Lung microvascular endothelial cell (primary cell): ENCODE data around the gene ANKRD55. TPM values are rescaled to one million over a fixed set of nuclear protein-coding genes. Genes with fewer than 3 reads are reported as not detected.
A peak's percentile ranks its signal among the peaks of the same experiment; 100 is the strongest.
"Not testable (repeated sequence)": the region's sequence is repeated elsewhere in the genome, so short reads cannot be mapped to it uniquely, and the experiment has no call there.

ENCODE experiments used
- DNase-seq, 2 donors: peaks; one replicate each; pipeline versions ENCODE4 v3.0.0 to v3.0.0-alpha.2; 2010; ENCODE audit warnings: low read depth in 2 of 2
- total RNA-seq: library from RNA; depleted of rRNA; stranded (reverse); fragments of >200 nt; gene quantifications from 2 replicates; pipeline ENCODE4 v1.2.1, GENCODE V29; 2014

ANKRD55 gene
- 1.2 and 3.9 TPM in 2 replicates for total RNA-seq

- peak in 1 of 2 donors; percentile 42 for DNase-seq
Measured at GRCh38 chr5:56233230-56233629, at the start of gene ANKRD55. TSS of gene ANKRD55 (minus strand) at chr5:56233330. CDS start at chr5:56232913, 417 bp downstream.

DNA sequence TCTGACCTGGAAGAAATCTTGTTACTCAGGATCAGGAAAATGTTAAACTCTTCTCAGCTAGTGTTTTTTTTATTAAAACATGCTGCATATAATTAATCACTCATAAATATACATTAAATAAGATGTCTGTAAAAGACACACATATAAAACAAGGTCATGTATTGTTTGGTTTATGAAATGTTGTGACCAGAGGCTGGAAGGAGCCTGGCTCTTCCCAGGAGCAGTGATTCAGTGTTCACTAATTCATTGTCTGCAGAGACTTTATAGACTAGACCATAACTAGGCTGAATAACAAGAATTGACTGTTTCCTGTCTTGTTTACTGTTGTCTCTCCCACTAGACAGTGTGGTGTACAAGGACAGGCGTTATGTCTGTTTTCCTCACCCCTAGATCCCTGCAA is 49.1 kb upstream of the ANKRD55 start:
- DNase-seq = peak in 1 of 2 donors; percentile 40

GRCh38 chr5:56281489-56282165 is 48.5 kb upstream of the ANKRD55 start:
- DNase-seq = no peak

DNA sequence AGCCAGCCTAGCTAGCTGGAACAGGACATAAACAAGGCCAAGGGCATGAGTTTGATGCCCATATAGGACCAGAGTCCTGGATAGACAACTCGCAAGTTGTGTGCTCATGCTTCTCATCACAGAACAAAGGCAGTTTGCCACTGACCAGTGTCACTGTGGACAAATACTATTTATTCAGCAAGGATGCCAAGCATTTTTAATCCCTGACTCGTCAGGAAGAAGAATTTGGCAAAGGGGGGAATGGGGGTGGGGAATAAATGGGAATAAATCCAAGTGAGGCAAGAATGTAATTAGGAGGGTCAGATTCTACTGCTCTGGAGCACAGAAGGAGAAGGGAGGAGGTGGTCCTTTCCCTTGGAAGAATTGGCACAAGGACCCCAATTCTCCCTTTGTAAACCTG is 46.8 kb upstream of the ANKRD55 start:
- peak; percentile 78 to 91 for DNase-seq

DNA sequence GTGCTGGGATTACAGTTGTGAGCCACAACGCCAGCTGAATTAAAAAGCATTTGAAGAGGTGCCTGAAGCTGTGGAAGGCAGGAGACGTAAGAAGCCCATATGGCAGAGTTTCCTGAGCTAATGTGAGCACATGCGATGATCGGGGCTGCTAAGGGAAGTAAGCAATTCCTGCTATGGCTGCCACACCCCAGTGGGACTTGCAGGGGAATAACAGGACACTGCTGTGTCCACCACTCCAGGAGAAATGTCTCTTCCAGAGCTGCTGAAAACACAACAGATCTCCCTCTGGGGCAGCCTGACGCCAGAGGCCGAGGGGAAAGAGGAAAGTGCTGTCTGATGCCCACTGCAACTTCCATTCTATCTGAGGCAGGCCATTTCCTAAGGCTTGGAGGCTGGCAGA is 46.2 kb upstream of the ANKRD55 start:
- peak; percentile 47 to 63 for DNase-seq

DNA sequence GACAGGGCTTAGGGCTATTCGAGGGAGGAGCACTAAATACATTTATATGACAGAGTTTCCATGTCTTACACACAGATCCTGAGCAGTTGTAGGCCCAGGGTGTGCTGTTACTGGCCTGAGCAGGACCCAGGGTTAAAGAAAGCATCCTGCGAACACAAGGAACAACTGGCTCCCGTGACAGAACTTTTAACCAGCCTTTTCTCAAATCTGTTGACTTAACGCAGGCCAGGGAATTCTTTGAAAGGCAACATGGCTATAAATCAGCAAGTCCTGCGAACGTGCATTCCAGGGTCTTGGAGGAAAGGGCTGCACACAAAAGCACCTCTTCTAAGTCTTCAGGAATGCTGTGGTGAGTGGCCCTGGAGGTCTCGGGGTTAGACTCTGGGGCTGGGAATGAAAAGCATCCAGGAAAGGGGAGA is 45.2 kb upstream of the ANKRD55 start:
- DNase-seq = peak in 1 of 2 donors; percentile 14

GRCh38 chr5:56277573-56277972 is 44.4 kb upstream of the ANKRD55 start:
- DNase-seq = no peak

GRCh38 chr5:56273376-56273955 is 40.3 kb upstream of the ANKRD55 start:
- peak; percentile 53 to 63 for DNase-seq

GRCh38 chr5:56272765-56273164 is 39.6 kb upstream of the ANKRD55 start:
- DNase-seq = no peak

GRCh38 chr5:56270568-56271392 is 37.6 kb upstream of the ANKRD55 start:
- peak; percentile 89 to 92 for DNase-seq

GRCh38 chr5:56270058-56270457 is 36.9 kb upstream of the ANKRD55 start:
- DNase-seq = peak in 1 of 2 donors; percentile 46

DNA sequence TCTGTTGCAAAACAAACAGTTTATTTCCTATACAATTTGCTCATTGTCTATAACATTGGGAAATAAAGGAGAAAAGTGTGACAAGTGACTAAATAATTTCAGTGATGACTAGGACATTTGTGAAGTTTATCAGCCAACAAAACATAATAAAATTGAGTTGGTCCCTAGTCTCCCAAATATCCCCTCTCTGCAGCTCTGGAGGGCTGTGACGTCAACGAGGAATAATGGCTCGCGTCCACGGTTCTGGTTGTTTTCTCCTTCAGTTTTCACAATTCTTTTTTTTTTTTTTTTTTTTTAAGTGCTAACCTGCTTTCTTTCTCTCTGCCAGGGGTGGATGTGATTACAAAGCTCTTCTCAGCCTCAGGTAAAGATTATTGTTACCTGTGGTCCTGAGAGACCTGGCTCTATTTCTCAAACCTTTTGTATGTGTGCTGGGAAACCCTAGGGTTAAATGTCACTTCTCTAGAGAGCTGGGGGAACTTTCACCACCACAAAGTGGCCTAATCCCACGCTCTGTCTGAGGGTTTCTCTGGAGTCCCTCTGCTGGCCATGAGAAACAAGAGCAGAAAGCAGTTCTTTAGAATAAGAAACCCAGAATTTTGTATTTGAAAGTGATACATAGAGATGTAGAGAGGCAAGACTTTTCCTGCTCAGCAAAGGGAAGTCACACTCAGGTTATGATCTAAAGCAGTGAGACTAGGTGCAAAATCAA is 36.2 kb upstream of the ANKRD55 start:
- DNase-seq = peak; percentile 68 to 78

DNA sequence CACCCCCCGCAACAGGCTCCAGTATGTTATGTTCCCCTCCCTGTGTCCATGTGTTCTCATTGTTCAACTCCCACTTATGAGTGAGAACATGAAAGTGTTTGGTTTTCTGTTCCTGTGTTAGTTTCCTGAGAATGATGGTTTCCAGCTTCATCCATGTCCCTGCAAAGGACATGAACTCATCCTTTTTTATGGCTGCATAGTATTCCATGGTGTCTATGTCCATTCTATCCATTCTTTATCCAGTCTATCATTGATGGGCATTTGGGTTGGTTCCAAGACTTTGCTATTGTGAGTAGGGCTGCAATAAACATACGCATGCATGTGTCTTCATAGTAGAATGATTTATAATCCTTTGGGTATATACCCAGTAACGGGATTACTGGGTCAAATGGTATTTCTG is 35.6 kb upstream of the ANKRD55 start:
- DNase-seq = not testable (repeated sequence)

DNA sequence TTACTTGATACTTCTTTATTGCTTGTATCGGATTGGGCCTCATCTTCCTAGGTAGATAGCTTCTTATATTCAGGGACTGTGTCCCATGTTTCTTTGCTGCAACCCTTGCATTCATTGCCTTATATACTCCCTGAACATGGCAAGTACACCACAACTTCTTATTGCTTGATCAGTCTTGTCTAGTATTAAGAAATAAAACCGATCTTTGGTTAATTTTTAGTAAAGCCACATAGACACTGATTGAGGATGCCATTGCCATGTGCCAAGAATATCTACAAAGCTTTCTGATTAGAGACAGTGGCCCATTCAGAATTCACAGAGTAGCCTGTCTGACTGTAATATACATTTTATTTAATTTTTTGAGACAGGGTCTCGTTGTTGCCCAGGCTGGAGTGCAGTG is 34.7 kb upstream of the ANKRD55 start:
- DNase-seq = no peak

- peak; percentile 24 to 59 for DNase-seq
Measured at GRCh38 chr5:56264417-56265025, 31.4 kb upstream of the ANKRD55 start.

DNA sequence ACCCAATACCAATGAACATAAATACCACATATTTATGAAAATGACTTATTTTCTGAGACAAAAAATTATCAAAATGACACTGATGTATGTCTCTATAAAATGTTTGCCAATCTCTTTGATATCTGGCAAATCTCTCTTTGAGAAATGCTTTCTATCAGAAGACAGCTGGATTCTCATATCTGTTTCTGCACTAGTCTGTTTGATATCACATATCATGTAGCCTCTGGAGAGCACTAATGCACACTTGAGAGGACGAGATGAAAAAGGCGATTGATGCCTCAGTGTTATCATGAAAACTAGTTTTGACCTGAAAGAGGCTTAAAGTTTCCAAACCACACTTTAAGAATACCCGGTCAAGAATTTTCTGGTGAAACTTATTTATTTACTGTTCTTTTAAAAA is 29.1 kb upstream of the ANKRD55 start:
- no peak for DNase-seq

DNA sequence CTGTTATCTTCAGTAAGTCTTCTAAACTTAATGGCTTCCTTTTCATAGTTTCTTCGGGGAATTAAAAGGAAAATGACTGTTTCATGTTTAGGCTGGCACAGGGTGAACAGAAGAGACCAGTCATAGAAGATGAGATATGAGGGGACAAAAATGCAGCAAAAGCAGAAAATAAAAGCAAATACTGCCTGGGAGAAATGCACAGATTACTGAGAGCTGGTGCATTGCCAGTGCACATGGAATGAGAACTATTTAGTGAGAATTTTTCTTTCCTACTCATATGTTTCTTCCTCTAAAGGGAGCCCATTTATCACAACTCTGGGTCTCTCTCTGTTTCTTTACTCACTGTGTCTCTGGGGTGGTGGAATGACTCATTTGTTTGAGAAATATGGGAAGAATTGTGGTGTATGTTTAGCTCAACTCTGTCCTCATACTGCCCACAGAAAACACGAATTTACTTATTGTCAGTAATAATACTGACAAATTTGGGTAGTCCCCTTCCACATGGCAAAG is 25.9 kb upstream of the ANKRD55 start:
- peak; percentile 46 to 78 for DNase-seq

GRCh38 chr5:56257763-56258529 is 24.8 kb upstream of the ANKRD55 start:
- not testable (repeated sequence) for DNase-seq

DNA sequence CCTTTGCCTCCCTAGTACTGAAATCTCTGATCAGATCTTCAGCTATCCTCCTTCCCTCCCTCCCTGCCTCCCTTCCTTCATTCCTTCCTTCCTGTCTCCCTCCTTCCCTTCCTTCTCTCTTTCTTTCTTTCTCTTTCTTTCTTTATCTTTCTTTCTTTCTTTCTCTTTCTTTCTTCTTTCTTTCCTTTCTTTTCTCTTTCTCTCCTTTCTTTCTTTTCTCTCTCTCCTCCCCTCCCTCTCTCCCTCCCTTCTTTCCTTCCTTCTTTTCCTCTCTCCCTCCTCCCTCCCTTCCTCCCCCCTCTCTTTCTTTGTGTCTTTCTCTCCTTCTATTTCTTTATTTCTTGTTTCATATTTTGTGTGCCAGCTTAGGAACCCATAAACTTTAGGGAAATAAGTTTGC is 23.9 kb upstream of the ANKRD55 start:
- DNase-seq = no peak

DNA sequence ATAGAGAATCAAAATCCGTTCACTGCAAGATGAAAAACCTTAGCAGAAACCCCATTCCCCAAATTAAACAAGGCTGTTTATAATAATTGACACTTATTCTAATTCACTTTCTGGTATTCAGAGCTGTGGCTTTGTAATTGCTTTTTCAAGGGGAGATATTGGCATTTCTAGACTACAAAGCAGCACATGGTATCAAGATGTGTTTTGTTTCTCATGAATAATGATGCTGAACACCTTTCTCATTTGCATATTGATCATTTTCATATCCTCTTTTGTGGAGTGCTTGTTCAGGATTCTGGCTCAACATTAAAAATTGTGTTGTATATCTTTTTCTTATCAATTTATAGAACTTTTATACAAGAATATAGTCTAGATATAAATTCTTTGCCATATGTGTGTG is 22.4 kb upstream of the ANKRD55 start:
- DNase-seq = no peak
